A673 (cell line): ENCODE measurements around the gene CXCL12.

Source experiments
- CTCF ChIP-seq: fragments of 300-800, 200-600 bp; sonication (generic); conservative IDR thresholded peaks from 2 replicates; pipeline ENCODE4 v1.5.1; 2017; ENCODE audit warnings: low read depth, mild to moderate bottlenecking, antibody characterized with exemption, low read length, moderate library complexity, mixed read lengths
- EZH2 ChIP-seq: fragments of 200-600 bp; sonication (generic); IDR thresholded peaks from 2 replicates; pipeline ENCODE4 v1.6.1; 2017; ENCODE audit warnings: borderline replicate concordance, low read depth, mild to moderate bottlenecking, mixed read lengths, antibody characterized with exemption, low read length; ENCODE audit not compliant: poor library complexity, severe bottlenecking

DNA sequence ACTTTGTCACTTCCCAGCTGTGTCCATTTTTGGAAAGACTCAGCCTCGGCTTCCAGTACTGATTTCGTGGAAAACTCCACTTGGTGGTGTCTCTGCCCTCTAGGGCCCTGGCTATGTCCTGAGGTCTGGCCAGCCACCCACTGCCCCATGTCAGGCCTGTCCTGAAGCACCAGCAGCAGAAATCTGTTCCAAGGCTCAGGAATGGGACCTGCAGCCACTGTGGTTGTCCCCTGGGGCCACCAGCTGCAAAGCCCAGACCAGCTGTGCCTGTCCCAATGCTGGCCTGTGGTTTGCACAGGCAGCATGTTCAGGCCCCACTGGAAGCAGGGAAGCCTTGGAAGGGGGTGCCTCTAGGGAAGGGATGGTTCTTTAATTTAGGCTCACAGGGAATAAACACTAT lies 21.2 kb downstream of the CXCL12 start:
- TF ChIP-seq CTCF (no peak), EZH2 (no peak)
